GM21529 (cell line): ENCODE measurements around the gene WIF1.

Experiments
- ATAC-seq: cut with Tn5 transposase; IDR thresholded peaks from one replicate; pipeline ENCODE4 v1.9.1; 2021; ENCODE audit not compliant: unreplicated experiment

WIF1 gene

GRCh38 chr12:65122703-65123102, 1.6 kb upstream of the WIF1 start:
- ATAC-seq: no peak

- no peak for ATAC-seq
Observed at GRCh38 chr12:65121956-65122469, 908 bp upstream of the WIF1 start.

- no peak for ATAC-seq
Observed at GRCh38 chr12:65119063-65119462, 2.0 kb downstream of the WIF1 start.

- no peak for ATAC-seq
Observed at GRCh38 chr12:65113621-65114035, 7.5 kb downstream of the WIF1 start.

- no peak for ATAC-seq
Observed at GRCh38 chr12:65106948-65107347, 14.2 kb downstream of the WIF1 start.

DNA sequence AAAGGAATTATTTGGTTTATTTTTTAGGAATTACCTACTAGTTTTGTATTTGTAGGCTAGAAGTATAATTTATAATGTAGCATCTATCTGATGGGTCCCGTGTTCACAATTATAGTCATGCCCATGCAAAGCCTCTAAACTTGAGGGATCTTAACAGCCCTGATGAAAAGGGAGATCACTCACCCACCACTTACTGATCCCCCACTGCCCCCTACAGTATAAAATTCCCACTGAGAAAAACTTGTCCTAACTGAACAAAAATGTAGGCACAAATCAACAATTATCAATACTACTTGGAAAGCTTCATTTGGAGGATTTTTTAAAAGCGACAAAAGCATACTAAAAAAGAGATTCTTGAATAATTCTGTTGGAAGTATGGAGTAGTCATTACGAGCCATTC, 21.0 kb downstream of the WIF1 start:
- ATAC-seq: no peak

- ATAC-seq: no peak
Observed at GRCh38 chr12:65099182-65099581, 21.9 kb downstream of the WIF1 start.

GRCh38 chr12:65098364-65098763, 22.7 kb downstream of the WIF1 start:
- no peak for ATAC-seq

- ATAC-seq: no peak
Observed at GRCh38 chr12:65094722-65095121, 26.4 kb downstream of the WIF1 start.

- no peak for ATAC-seq
Observed at GRCh38 chr12:65093606-65094005, 27.5 kb downstream of the WIF1 start.

- no peak for ATAC-seq
Observed at GRCh38 chr12:65090461-65090860, 30.6 kb downstream of the WIF1 start.

DNA sequence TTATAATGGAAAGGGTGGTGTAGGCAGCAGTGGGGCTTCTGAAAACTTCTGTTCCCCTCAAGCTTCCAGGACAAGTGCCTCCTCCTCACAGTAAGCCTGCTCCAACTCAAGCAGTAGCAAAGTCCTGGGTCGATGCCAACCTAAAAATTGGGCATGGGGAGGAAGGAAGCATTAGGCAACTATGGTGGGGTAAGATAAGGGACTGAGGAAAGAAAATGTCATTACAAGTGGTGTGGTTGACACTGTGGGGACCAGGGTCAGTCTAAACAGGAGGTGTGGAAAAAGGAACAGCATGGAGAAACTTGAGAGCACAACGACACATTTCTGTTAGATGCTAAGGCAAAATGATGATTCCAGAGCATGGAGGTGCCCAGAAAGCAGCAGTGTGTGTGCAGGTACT, 34.9 kb downstream of the WIF1 start:
- no peak for ATAC-seq

DNA sequence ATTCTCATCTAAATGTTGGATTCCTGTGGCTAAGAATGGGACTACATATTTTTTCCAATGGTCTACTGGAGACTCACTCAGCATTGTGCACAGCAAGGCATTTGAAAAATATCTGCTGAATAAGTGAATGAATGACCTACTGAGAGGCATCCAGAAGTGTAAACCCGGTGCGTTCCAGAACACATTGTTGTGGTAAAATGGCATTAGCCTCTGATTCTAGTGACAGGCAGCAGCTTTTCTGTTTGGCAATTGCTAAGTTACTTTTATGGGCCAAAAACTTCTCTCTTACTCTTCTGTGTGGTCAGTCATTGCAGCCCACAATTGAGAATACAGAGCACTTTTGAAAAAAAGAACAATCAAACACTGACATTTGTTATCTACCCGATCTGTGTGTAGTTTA, 36.5 kb downstream of the WIF1 start:
- no peak for ATAC-seq

DNA sequence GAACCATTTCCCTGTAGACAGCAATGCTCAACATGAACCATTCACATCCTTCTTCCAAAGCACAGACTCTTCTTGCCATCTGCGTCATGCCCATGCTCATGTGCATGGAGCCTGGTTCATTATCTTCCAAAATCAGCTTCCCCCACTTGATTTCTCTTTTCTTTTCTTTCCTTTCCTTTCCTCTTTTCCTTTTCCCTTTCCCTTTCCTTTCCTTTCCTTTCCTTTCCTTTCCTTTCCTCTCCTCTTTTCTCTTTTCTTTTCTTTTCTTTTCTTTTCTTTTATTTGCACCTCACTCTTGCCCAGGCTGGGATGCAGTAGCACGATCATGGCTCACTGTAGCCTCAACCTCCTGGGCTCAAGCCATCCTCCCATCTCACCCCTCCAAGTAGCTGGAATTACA, 37.5 kb downstream of the WIF1 start:
- no peak for ATAC-seq

- ATAC-seq: no peak
Observed at GRCh38 chr12:65082406-65082805, 38.7 kb downstream of the WIF1 start.

DNA sequence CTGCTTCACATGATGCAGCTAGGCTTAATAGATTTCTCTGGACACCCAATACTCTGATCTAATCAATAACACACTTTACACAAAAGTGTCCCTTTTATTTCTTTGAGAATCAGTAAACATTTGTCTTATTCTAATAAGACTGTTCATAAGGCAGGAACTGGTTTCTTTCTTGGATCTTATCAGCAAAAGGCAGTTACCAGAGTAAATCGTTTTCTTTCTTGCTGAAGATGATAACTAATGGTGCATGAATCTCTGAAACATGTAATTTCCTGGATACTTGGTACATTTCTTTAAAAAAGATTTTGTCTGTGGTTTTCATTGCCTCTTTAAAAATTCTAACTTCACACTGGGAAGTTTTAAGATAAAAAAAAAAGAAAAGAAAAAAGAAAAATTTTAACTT, 39.6 kb downstream of the WIF1 start:
- ATAC-seq: no peak

DNA sequence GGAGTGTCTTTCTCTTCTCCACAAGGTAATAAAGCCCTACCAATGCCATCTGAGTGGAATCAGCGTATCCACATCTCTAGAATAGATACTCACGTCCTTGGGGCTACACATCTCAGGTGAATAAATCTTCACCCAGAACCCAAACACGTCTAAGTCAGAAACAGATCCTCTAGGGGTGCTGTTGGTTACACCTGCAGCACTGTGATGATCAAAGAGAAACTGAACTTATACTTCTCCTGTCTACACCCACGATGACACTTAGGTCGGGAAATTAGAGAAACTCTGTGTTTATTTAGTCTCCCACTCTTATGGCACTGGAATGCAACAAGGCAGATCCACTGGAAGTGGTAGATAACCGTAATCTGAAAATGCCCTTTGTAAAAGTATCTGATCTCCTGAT, 46.2 kb downstream of the WIF1 start:
- ATAC-seq: no peak

DNA sequence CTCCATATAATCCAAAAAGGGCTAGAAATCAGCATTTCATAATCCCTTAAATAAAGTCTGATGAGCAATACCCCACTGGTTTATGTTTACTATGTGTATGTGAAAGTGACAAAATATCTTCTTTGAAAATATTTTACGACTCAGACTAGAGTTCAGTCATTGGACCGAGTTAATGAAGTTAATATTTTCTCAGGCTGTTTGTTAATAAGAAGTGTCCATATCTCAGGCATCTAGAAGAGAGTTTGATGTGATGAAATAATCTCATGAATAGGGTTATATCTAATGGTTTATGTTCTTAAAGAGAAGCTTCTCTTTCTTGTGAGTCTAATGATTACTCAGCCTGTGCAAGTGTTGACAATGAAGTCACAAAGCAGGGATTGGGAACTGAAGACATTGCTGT, 51.8 kb downstream of the WIF1 start:
- no peak for ATAC-seq

GRCh38 chr12:65067383-65067782, 53.7 kb downstream of the WIF1 start:
- no peak for ATAC-seq

GRCh38 chr12:65055859-65056258, 65.2 kb downstream of the WIF1 start:
- ATAC-seq: no peak

- no peak for ATAC-seq
Observed at GRCh38 chr12:65051218-65051617, 69.9 kb downstream of the WIF1 start.

GRCh38 chr12:65045269-65045668, 75.8 kb downstream of the WIF1 start:
- ATAC-seq: no peak

DNA sequence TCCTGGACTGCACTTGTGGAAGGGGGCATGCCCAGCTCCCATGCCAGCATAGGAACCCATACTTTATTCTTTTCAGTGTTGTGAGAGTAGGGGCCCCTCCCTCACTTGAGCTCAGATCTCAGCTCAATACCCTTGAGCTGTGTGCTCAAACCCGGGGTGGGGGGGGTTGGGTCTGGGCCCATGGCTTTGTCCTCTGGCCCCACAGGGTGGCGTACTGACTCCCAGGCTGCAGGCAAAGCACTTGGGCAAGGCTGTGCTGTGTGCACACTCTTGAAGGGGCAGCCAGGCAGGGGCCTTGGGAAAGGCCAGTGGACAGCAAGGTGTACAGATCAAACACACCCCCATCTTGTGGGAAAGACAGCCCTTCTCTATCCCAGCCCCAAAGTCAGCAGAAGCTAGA, 81.8 kb downstream of the WIF1 start:
- no peak for ATAC-seq

DNA sequence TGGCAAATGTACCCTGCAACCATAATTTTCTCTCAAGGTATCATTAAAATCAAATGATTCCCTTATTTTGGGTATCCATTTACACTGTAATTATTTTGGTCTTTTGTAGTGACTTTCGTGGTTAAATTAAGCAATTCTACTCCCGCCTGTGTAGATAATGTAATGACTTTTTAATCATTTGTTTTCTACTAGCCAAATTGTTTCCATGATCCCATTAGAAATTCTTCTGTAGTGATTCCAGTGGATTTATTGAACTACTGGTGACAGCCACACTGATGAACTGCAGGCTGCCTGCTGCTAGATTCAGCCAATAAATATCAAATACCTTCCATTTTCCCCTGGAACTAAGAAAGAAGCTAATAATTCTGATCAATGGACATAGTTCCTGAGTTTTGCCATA, 96.0 kb downstream of the WIF1 start:
- ATAC-seq: no peak
